DMS114 treated with DMSO at 0.1 percent for 48 hours (cell line): ENCODE data around the gene ATXN10.

ENCODE experiments used
- DNase-seq: peaks from one replicate; lab custom pipeline; 2025; ENCODE audit not compliant: unreplicated experiment; lab: John Stamatoyannopoulos, UW

Gene ATXN10

DNA sequence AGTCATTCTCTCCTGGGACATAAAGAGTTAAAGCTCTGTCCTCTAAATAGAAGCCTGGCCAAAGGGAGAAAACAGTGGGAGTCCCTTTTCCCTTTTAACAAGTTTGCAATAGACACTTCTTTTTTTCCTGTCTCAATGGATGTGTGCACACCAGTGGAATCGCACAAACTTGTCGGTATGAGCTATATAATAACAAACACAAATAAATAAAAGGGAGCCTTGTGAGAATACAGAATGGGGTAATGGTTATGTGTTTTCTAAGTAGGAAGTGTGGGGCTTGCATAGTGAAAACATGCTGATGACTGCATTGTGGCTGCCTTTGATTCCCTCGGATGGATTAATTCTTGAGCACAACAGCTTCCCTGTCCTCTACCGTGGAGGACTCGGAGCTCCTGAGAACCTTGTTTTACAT is 173.4 kb downstream of the ATXN10 start:
- no peak for DNase-seq

DNA sequence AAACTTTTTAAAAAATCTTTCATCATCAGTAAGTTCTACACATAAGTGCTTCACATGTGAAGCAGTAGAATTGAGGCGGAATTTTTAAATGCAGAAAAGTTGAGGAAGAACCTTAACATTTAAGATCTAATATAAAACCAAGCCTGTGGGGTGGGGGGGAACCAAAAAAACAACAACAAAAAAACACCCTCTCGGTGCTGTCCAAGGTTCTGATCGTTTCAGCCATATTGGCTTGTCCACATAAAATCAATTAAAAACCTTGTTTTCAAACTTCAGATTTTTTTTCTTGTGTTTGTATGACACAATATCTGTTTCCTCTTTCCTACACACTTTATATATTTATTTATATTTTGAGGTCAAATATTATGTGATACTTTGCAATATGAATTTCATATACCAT is 175.3 kb downstream of the ATXN10 start:
- no peak for DNase-seq

DNA sequence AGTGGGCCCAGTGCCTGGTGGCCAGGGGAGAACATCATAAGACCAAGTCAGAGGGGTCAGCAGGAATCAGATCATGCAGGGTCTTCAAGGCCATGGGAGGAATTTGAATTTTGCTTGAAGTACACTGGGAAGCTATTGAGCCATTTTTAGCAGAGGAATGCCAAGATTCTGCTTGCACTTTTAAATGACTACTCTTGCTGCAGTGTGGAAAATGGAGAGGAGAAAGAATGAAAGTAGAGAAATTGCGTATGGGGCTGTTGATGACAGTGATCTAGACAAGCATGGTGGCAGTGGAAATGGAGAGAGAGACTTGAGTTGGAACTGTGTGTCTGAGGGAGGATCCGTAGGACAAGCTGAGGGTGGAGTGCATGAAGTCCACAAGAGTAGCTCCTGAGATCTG is 177.3 kb downstream of the ATXN10 start:
- DNase-seq: no peak

DNA sequence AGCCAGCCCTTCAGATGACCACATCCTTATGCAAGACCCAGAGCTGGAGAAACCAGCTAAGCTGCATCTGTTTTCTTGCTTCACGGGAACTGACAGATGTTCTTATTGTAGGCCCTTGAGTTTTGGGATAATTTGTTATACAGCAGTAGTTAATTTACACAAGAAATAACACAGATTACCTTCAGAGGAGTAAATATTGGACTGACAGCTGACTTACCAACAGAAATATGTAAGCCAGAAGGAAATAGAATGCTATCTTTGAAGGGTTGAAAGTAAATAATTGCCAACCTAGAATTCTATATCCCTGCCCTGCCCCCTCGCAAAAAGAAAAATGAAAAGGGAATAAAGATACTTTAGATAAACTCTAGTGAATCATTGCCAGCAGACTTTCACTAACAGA is 181.2 kb downstream of the ATXN10 start:
- DNase-seq: no peak

DNA sequence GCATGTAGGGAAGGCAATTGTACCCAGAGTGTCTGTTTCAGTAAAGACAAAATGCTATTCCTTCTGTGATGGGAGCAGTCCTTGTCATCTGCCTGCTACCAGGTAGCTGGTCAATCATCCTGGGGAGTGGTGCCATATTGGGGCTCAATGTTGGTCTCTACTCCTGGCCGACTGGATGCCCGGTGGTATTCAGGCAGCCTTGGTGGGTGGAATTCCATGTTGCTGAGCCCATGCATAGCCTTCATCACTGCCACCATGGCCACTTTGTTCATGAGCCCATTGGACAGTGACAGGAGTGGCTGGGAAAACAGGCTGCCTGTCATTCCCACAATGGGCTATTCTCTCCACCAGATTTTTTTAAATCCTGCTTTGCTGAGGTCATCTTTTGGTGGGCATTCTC is 184.3 kb downstream of the ATXN10 start:
- DNase-seq: no peak

DNA sequence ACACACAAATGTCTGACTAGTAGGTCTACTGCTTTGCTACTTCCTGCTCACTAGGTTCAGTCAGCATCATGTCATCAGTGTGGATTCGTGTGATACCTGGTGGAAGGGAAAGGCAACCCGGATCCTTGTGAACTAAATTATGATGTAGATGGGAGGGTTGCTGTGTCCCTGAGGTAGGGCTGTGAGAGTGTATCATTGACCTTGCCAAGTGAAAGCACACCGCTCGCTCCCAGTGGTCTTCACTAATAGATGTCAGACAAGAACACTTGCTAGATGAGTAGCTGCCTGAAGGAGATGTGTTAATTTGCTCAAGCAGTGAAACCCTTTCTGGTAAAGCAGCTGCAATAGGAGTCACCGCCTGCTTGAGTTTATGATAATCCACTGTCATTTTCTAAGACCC is 185.9 kb downstream of the ATXN10 start:
- DNase-seq: no peak

DNA sequence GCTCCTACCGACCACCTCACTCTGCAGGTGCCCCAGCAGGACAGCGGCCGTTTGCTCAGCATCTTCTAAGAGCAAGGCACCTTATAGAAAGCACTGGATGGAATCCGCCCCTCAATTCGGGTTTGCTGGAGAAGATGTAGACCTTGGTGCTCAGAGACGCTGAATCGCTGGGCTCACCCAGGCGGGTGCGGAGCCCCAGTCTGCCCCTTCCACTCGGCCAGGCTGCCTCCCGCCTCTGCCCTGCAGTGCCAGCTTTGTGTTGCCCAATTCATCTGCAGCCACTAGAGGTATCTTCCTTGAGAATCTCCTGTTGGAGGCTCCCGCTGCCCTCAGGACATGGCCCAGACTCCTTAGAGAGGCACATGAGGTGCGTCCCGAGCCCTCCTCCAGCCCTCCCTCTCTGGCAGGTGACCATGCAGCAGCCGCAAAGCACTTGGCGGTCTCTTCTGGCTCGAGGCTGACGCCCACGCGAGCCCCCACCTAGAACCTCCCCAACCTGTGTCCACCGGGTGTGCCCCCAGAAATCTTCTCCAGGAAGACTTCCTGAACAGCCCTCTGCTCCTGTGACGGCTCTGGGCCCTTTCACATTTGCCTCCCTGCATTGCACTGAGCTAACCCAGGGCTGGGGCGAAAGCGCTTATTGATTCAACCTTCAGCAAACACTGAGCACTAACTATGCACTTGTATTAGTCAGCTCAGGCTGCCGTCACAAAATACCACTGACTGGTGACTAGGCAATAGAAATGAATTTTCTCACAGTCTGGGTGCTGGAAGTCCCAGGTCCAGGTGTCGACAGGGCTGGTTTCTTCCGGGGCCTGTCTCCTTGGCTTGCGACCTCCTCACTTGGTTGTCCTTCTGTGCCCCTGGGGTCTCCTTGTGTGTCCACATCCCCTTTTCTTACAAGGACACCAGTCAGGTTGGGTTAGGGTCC is 187.9 kb downstream of the ATXN10 start:
- DNase-seq: no peak

DNA sequence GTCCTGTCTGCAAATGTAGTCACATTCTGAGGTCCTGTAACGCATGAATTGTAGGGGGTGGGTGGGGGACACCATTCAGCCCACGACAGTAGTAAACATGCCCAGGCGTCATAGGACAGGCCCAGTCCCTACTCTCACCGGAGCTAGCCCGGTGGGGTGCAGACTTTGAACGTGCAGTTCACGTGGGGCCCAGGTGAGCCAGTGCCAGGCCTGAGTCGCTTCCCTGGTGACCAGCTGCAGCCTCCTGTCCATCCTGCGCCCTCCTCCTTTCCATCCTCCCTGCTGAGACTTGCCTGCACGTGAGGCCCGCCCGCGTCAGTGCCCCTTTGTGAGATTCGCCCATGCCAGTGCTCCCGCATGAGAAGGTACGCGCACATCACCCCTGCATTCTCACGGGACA is 188.6 kb downstream of the ATXN10 start:
- no peak for DNase-seq

DNA sequence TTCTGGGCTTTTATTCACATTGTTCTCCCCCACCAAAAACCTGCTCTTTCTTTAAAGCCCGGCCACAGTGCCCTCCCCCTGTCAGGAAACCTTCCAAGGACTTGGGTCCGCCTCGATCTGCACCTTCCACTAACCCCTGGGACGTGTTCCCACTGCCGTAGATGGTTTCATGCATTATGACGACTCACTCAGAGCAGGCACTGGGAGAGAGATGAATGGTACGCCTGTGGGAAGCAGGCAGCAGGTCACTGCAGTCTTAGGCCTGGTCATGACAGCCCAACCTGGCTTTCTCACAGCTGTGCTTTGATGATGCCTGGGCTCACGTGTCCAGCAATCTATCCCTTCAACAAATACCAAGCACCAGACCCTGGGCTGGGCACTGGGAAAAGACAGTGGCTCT is 189.6 kb downstream of the ATXN10 start:
- no peak for DNase-seq

DNA sequence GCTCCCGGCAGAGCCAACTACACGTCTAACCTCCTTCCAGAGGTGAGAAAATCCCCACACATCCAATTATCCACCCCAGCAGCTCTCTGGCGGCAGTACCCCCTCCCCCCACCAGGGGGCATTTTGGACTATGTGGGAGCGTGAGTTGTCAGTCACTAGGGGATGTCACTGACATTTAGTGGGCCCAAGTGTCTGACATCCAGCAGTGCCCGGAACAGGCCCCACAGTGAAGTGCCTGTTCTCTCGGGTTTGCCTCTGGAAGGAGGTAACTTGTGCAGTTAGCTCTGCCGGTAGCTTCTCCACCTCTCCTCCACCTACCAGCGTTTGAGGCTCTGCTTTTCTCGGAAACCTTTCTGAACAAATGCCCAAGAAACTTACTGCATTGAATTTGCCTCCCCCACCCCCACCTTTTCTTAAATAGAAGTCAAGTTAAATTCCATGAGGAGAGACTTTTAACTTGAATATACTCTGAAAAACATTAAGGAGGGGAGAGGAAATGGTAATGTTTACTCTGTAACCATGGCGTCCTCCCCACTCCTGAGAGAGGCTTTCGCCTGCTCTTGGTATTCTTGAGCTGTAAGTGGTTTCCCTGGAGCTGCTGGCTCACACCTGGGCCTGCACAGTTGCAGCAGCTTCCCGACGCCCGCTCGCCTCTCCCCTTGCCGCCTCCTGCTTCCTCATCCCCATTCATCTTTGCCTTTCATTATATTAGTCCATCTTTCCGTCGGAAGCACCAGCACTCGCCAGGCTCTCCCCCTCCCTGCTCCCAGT is 192.5 kb downstream of the ATXN10 start:
- DNase-seq: peak; percentile 10

DNA sequence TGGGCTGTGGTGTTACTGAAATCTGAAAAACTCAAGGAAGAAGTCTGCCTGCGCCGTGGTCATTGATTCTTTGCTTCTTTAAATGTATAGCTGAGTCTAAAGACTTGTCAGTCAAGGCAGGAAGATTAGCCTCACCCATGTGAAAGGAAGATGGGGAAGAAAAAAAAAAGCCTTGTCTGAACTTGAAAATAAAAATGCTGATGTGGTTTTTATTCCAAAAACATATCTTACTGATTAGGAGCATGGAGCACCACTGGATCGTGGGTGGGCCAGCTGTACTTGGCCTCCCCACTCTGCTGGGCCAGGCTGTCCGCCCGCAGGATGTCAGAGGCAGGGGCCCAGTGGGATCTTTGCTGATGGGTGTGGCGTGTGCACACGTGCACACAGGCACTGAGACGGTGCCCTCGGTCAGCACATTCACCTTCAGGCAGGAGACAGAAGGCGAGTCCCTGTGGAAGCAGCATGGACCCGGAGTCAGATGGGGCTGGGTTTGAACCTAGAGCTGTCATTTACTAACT is 193.4 kb downstream of the ATXN10 start:
- no peak for DNase-seq

DNA sequence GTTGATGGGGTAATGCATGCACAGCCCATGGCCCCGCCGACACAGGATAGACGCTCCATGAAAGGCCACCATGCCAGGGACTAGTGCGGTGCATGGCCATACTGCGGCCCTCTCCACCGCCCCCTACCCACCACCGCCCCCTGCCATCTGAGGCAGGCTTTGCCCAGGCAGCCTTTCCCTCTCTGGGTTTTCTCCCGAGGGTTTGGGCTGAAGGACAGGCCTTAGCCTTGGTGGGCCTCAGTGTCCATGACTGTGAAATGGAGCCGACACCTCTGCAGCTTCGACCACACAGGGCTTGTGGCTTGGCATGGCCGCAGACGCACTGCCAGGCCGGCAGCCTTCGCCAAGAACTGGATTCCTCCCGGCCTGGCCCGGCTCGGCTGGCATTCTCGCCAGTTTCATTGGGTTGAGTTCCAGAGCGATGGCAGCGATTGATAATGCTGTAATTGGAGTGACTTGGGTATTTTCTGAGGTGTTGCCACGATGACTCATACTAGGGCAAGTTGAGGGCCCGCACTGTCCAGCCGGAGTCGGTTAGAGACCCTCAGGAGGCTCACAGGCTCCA is 194.0 kb downstream of the ATXN10 start:
- DNase-seq: no peak

DNA sequence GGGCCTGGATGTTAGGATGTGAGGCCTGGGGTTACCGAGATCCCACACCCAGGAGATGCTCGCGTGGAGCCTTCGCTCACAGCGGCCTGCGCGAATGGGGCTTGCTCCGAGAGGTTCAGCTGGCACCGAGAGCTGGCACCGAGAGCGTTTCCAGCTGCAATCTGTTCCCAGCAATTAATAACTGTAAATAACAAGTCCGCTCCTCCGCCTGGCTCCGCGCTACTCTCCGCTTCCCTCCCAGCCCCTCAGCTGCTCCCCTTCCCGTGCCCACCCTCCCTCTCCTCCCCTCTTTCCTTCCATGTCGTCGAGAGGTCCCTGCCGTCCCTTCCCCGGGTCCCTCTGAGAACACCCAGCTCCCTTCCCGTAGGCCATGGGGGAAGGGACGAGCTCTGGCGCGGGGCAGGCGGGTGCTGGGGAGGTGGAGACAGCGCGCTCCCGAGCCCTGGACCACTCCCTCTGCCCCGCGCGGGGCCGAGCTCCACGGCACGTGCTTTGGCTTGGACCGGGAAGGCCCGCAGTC is 194.6 kb downstream of the ATXN10 start:
- DNase-seq: no peak

DNA sequence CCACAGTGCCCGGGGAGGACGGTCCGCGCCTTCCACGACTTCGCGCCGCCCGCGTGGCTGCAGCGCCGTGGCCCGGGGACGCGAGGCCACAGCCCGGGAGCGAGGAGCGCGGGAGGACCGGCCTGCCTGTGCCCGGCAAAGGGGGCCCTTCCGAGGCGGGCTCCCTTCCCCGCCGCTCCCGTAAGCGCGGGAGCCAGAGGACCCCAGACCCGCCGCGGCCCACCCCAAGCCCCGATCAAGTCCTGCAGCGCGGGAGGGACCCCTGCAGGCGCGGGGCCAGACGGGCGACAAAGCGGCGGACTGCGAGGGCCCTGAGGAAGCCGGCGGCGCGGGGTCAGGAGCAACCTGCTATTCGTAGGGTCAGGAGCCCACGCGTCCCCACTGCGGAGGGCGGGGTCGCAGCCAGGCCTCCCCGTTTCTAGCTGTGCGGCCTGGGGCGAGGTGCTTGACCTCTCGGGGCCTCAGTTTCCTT is 195.0 kb downstream of the ATXN10 start:
- no peak for DNase-seq

DNA sequence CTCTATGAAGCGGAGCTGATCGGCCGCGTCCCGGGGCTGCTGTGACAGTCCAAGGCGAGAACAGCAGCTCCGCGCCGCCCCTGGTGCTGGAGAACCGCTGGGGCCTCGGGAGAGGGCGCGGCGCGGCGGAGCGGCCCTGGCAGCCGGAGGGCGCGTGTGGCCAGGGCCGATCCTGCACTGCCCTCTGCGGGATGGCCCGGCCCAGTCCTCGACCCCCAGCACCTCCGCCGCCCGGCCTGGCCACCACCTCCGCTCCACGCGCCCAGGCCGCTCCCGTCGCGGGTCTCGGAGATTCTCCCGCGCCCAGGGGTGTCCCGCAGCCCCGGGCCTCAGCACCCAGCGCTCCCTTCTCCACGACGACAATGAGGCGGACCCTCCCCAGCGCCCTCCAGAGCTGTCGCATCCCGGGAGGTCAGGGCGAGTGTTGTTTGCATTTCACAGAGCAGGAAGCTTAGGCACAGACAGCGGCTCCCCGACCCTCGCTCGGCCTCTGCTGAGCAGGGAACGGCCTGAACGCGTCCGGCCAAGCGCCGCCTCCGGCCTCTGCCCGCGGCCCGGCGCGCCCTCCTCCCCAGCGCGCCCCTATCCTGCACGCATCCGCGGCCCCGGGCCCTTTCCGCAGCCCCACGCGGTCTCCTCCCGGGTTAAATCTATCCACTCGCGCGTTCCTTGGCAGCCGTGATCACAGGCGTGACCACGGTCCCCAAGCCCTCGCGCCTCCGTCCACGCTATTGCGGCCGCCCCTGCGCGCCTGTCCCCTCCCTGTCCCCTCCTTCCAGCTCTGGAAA is 195.7 kb downstream of the ATXN10 start:
- DNase-seq: no peak

DNA sequence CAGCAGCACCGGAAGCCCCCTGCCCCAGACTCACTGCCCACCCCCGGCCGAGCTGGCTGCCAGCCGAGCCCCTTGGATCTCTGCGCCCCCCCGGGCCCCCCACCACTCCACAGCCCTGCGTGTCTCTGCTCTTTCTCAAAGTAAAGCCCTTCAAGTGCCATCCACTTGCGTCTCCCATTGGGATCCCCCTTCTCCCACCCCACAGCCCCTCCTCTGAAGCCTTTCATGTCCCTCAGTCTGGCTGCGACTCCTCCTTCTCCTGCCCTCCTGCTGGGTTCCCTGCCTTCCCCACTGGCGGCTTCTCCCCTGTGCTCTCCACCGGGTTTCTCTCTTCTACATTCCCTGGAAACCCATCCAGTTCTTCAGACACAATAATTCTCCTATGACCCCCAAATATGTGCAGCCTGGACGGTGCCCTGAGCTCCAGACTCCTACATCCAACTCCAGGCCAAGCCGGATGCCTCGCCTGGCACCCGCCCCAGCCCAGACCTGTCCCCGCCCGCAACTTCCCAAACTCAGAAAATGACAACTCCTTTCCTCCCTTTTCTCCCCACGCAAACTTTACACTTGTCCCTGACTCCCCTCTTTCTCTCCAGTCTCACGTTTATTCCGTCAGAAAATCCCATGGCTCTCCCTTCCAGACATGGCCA is 196.4 kb downstream of the ATXN10 start:
- DNase-seq: no peak

DNA sequence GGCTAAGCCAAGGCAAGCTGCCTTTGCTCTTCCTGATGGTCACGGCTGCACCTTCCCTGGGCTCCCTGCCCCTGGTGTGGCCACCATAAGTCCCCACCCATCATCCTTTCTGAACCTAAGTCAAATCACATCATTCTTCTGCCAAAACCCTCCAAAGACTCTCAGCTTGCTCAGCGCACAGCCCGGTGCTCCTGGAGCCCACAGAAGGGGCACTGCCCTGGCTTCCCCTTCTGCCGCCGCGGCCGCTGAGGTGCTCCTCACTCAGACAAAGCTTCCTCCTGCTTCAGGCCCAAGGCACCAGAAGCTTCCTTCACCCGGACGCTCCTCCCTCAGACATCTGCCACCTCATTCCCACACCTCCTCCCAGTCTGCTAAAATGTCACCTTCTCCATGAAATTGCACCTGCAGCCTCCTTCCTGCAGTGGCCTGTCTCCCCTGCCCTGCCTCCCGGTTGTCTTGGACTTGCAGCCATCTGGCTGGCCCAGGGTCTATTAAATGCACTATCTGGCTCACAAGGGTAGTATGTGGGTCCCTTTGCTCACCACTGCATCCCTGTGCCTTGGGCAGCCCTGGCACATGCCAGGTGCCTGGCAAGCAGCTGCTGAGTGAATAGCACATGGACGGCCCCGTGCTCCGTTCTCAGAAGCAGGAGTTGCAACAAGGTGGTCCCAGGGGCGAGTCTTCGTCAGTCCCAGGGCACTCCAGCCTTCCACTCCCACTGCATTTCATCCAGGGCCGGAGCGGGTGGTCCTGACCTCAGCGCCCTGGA is 197.1 kb downstream of the ATXN10 start:
- DNase-seq: no peak

DNA sequence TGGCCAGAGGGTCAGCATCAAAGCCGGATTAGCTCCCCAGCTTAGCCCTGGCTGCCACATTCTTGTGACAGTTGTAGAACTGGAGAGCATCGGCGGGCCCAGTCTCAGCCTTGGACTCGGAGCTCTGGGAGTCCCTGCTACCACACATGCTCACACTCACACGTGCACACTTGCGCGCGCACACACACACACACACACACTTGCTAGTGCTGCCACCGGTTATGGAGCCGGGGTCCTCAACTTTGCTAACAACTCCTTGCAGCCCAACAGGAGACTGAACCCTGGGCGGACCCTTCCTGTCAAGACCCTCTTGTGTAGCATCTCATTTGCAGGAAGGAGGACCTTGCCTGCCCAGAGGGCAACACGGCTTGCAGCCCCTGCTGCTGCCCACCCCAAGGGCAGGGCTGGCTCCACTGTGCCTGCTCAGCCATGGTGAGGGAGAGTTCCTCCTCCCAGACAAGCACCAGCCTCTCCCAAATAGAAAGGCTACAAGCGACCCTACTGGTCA is 197.8 kb downstream of the ATXN10 start:
- no peak for DNase-seq

DNA sequence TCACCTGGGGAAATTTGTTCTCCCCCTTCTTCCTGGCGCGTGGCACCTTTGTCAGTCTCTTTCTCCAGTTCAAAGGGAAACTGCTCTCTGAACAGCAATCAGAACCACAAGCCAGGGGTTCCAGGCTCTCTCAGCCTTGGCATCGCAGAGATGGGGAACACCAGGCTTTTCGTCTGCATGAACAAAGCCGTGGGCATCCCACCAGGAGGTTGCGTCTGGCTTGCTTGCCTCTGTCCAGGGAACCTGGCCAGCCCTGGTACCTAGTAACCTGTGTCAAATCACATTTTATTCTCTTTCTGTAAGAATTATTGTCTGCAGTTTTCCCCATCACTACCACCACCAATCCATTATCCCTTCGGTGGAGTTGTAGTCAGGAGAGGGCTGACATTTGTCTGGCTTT is 198.4 kb downstream of the ATXN10 start:
- DNase-seq: no peak
